HepG2 (cell line): ENCODE data around the gene PRRT2. TPM values are rescaled to one million over a fixed set of nuclear protein-coding genes. Genes with fewer than 3 reads are reported as not detected.

Source experiments
- AKAP8 ChIP-seq: sonication (generic); formaldehyde crosslinking; IDR thresholded peaks from 2 replicates; pipeline ENCODE4 v1.5.1; 2020; ENCODE audit warnings: mild to moderate bottlenecking, missing genetic modification reagents
- ARNT ChIP-seq: fragments of 450-650 bp; IDR thresholded peaks from 2 replicates; pipeline ENCODE4 v1.6.1; 2017
- MEIS1 ChIP-seq: sonication (generic); formaldehyde crosslinking; IDR thresholded peaks from 2 replicates; pipeline ENCODE4 v1.9.0; 2021; ENCODE audit warnings: mild to moderate bottlenecking, missing genetic modification reagents, moderate library complexity, borderline replicate concordance
- RORA ChIP-seq: sonication (generic); formaldehyde crosslinking; IDR thresholded peaks from 2 replicates; pipeline ENCODE4 v1.5.0; 2020; ENCODE audit warnings: mild to moderate bottlenecking, missing genetic modification reagents, moderate library complexity
- TFAP4 ChIP-seq: sonication (generic); IDR thresholded peaks from 2 replicates; pipeline ENCODE4 v1.6.1; 2016; ENCODE audit warnings: low read depth, borderline replicate concordance
- ZBED4 ChIP-seq: sonication (generic); formaldehyde crosslinking; IDR thresholded peaks from 2 replicates; pipeline ENCODE4 v1.4.0; 2020; ENCODE audit warnings: missing genetic modification reagents, borderline replicate concordance
- ZBTB49 ChIP-seq: sonication (generic); formaldehyde crosslinking; IDR thresholded peaks from 2 replicates; pipeline ENCODE4 v1.4.0; 2020; ENCODE audit warnings: missing genetic modification reagents, borderline replicate concordance
- ZBTB7A ChIP-seq: sonication (generic); formaldehyde crosslinking; IDR thresholded peaks from 2 replicates; pipeline ENCODE4 v1.8.0; 2022; ENCODE audit warnings: mild to moderate bottlenecking, missing genetic modification reagents
- ZNF276 ChIP-seq: sonication (generic); formaldehyde crosslinking; IDR thresholded peaks from 2 replicates; pipeline ENCODE4 v1.4.0; 2020; ENCODE audit warnings: mild to moderate bottlenecking, low read depth, missing genetic modification reagents
- ZNF570 ChIP-seq: sonication (generic); formaldehyde crosslinking; IDR thresholded peaks from 2 replicates; pipeline ENCODE4 v1.4.0; 2020; ENCODE audit warnings: mild to moderate bottlenecking, missing genetic modification reagents, borderline replicate concordance
- ZNF660 ChIP-seq: sonication (generic); formaldehyde crosslinking; IDR thresholded peaks from 2 replicates; pipeline ENCODE4 v1.5.1; 2020; ENCODE audit warnings: mild to moderate bottlenecking, low read depth, missing genetic modification reagents, borderline replicate concordance
- ZNF7 ChIP-seq: IDR thresholded peaks from 2 replicates; pipeline ENCODE4 v1.6.1; 2016; ENCODE audit warnings: missing biosample characterization, missing genetic modification reagents
- ZSCAN29 ChIP-seq: sonication (generic); formaldehyde crosslinking; conservative IDR thresholded peaks from 2 replicates; pipeline ENCODE4 v1.4.0; 2020; ENCODE audit warnings: mild to moderate bottlenecking, missing genetic modification reagents
- polyA plus RNA-seq, 8 experiments: library from polyadenylated mRNA; depleted of rRNA in 3 of 8; stranded (reverse) in 7 of 8; unstranded in 1 of 8; fragments of >200 nt; fragmentation: Illumina TruSeq in 4 of 8; extraction: Trizol in 4 of 8; gene quantifications; 2 replicates each; pipeline versions ENCODE4 v1.2.1 to v1.2.3, GENCODE V29; 2011 to 2016; ENCODE audit warnings: low read depth in 4 of 8, missing spikeins in 1 of 8, mixed read lengths in 1 of 8; ENCODE audit not compliant: insufficient read depth in 1 of 8
- total RNA-seq, 5 experiments: library from RNA; depleted of rRNA; stranded (reverse); fragments of >200 nt; fragmentation: Illumina TruSeq; extraction: Trizol; gene quantifications; 2 replicates each; pipeline ENCODE4 v1.2.3, GENCODE V29; 2016; ENCODE audit warnings: low read depth in 1 of 5
- TF ChIP-seq, protein P1 (sequence below): sonication (generic); formaldehyde crosslinking; IDR thresholded peaks from 2 replicates; pipeline ENCODE4 v1.8.1; 2023; ENCODE audit warnings: missing genetic modification reagents, mild to moderate bottlenecking, borderline replicate concordance
- TF ChIP-seq, protein P2 (sequence below): sonication (generic); formaldehyde crosslinking; conservative IDR thresholded peaks from 2 replicates; pipeline ENCODE4 v1.4.0; 2020; ENCODE audit warnings: mild to moderate bottlenecking, missing genetic modification reagents, moderate library complexity

Gene PRRT2
- total and polyA plus RNA-seq, 2 of the 13 experiments (the other 11 are each of a cell fraction or from before 2014, with no cell fraction given), result 0.51 to 1.1 TPM

DNA sequence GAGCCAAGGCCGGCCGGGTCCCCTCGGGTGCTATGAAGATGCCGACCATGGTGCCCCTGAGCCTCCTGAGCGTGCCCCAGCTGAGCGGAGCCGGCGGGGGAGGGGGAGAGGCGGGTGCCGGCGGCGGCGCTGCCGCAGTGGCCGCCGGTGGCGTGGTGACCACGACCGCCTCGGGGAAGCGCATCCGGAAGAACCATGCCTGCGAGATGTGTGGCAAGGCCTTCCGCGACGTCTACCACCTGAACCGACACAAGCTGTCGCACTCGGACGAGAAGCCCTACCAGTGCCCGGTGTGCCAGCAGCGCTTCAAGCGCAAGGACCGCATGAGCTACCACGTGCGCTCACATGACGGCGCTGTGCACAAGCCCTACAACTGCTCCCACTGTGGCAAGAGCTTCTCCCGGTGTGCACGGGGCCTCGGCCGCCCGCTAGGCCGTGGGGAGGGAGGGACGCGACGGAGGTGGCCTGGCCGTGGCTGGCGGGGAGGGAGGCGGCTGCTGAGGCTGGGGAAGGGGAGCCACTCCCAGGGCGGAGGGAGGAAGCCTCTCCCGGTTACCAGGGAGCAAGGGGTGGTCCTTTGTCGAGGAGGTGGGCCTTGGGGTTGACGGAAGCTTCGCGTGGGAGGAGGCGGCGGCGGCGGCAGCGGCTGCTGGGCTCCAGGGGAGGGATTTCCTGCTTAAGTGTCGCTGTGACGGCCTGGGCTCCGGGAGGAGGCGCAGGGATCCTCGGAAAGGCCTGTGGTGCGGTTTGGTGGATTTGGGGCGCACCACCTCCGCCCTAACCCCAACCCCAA lies 4.4 kb upstream of the PRRT2 start (continued):
- TF ChIP-seq ZBED4 (no peak), RORA (CRISPR knock-in tag) (no peak), ZBTB7A (CRISPR knock-in tag) (peak; percentile 98), ZNF276 (CRISPR knock-in tag) (peak; percentile 98), ZBTB49 (no peak), TFAP4 (peak; percentile 83), MEIS1 (peak; percentile 96), ZNF660 (CRISPR knock-in tag) (peak; percentile 92), ZNF7 (no peak), ZNF570 (peak; percentile 98; the same call in 1 of the 2 replicates), AKAP8 (peak; percentile 89; the same call in 1 of the 2 replicates), ZSCAN29 (CRISPR knock-in tag) (peak; percentile 74), ARNT (no peak)
- TF ChIP-seq, protein P1, sequence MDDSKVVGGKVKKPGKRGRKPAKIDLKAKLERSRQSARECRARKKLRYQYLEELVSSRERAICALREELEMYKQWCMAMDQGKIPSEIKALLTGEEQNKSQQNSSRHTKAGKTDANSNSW (CRISPR knock-in tag), result peak; percentile 97; the same call in 1 of the 2 replicates
- TF ChIP-seq, protein P2, sequence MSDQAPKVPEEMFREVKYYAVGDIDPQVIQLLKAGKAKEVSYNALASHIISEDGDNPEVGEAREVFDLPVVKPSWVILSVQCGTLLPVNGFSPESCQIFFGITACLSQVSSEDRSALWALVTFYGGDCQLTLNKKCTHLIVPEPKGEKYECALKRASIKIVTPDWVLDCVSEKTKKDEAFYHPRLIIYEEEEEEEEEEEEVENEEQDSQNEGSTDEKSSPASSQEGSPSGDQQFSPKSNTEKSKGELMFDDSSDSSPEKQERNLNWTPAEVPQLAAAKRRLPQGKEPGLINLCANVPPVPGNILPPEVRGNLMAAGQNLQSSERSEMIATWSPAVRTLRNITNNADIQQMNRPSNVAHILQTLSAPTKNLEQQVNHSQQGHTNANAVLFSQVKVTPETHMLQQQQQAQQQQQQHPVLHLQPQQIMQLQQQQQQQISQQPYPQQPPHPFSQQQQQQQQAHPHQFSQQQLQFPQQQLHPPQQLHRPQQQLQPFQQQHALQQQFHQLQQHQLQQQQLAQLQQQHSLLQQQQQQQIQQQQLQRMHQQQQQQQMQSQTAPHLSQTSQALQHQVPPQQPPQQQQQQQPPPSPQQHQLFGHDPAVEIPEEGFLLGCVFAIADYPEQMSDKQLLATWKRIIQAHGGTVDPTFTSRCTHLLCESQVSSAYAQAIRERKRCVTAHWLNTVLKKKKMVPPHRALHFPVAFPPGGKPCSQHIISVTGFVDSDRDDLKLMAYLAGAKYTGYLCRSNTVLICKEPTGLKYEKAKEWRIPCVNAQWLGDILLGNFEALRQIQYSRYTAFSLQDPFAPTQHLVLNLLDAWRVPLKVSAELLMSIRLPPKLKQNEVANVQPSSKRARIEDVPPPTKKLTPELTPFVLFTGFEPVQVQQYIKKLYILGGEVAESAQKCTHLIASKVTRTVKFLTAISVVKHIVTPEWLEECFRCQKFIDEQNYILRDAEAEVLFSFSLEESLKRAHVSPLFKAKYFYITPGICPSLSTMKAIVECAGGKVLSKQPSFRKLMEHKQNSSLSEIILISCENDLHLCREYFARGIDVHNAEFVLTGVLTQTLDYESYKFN (CRISPR knock-in tag), result no peak; the same call in 1 of the 2 replicates
